ENCODE data around the gene FHIT.
A peak's percentile ranks its signal among the peaks of the same experiment; 100 is the strongest.
"Not testable (repeated sequence)": the region's sequence is repeated elsewhere in the genome, so short reads cannot be mapped to it uniquely, and the experiment has no call there.

Gene FHIT

GRCh38 chr3:60696428-60697125 is 554.7 kb downstream of the FHIT start:
- H3K27me3 Mint-ChIP-seq, result no peaks in the 10 kb centered on the region
- H3K27ac Mint-ChIP-seq, result no peak overlapping the region

GRCh38 chr3:60675424-60675823 is 575.8 kb downstream of the FHIT start:
- DNase-seq (no peak), ATAC-seq (no peak)
- H3K4me1 Mint-ChIP-seq, result no peaks in the 10 kb centered on the region
- peaks cover 4 to 7% of the 10 kb centered on the region in 2 donors for H3K9me3 Mint-ChIP-seq
- H3K27me3 Mint-ChIP-seq, result no peaks in the 10 kb centered on the region
- no peak overlapping the region for H3K27ac Mint-ChIP-seq
- H3K4me3 Mint-ChIP-seq, result no peak overlapping the region

More at GRCh38 chr3:60696428-60697125, 554.7 kb downstream of the FHIT start:
- no peaks in the 10 kb centered on the region for H3K4me1 Mint-ChIP-seq
- ATAC-seq (no peak), DNase-seq (no peak)
- peaks cover 0 to 6% of the 10 kb centered on the region in 2 donors for H3K9me3 Mint-ChIP-seq
- H3K4me3 Mint-ChIP-seq, result no peak overlapping the region

DNA sequence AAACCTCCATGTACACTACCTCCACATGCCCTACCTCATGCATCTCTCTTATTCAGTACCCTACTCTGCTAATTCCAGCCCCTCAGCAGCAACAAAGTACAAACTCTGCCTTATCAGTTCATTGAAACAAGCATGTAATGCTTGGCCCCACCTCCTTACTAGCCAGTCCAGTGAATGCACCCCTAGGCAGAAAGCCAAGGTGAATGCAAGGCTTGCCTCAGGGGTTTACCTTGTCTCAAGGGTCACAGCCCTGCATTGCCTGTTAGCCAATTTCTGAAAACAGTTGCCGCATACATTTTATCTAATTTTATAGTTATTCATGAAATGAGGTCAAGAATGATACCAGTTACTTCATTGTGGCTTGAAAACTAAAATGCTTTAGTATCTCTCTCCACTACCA is 576.4 kb downstream of the FHIT start:
- Mint-ChIP-seq H3K27ac (no peak overlapping the region), H3K4me1 (no peaks in the 10 kb centered on the region), H3K27me3 (no peaks in the 10 kb centered on the region), H3K9me3 (peaks cover 4 to 7% of the 10 kb centered on the region in 2 donors), H3K4me3 (no peak overlapping the region)
- ATAC-seq (no peak), DNase-seq (no peak)

DNA sequence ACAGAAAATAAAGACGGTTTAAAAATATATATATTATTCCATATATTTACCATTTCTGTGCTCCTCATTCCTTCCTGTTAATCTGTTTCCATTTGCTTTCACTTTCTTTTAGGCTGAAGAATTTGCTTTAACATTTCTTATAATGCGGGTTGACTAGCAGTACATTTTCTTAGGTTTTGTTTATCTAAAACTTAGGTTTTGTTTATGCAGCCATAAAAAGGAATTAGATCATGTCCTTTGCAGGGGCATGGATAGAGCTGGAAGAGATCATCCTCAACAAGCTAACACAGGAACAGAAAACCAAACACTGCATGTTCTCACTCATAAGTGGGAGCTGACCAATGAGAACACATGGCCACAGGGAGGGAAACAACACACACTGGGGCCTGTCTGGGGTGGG is 578.1 kb downstream of the FHIT start:
- no peak for DNase-seq
- Mint-ChIP-seq H3K4me3 (no peak overlapping the region), H3K4me1 (no peaks in the 10 kb centered on the region), H3K27ac (no peak overlapping the region), H3K27me3 (no peaks in the 10 kb centered on the region), H3K9me3 (peaks cover 7 to 13% of the 10 kb centered on the region in 2 donors)
- ATAC-seq, result no peak

- peaks cover 7 to 13% of the 10 kb centered on the region in 2 donors for H3K9me3 Mint-ChIP-seq
- not testable (repeated sequence) for DNase-seq, H3K27me3 Mint-ChIP-seq, H3K4me3 Mint-ChIP-seq, ATAC-seq, H3K27ac Mint-ChIP-seq, H3K4me1 Mint-ChIP-seq
These were observed 578.9 kb downstream of the FHIT start for GRCh38 chr3:60672337-60672736.

DNA sequence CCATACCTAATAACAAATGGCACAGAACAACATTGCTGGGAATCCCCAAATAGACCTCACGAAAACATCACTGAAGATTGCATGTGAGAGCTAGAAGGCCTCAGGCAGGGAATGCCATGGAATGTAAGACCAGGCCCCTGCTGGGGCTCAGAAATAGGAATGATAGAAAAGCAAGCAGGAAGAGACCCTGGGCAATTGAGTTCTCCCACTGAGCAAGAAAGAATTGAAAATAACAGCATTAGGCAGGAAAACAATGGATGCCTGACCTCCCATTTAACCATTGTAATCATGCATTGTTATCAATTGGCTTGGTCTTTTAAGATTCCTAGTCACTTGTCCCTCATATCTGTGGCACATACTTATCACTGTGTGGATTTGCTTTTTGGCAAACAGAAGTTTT is 581.6 kb downstream of the FHIT start:
- Mint-ChIP-seq H3K4me3 (no peak overlapping the region), H3K27ac (peak overlapping the region in 1 of 2 donors; percentile 81), H3K27me3 (no peaks in the 10 kb centered on the region), H3K4me1 (no peaks in the 10 kb centered on the region), H3K9me3 (peaks cover 9 to 15% of the 10 kb centered on the region in 2 donors)
- ATAC-seq, result no peak
- no peak for DNase-seq

- DNase-seq (no peak), ATAC-seq (no peak)
- H3K4me3 Mint-ChIP-seq, result no peak overlapping the region
- peaks cover 18 to 24% of the 10 kb centered on the region in 2 donors for H3K9me3 Mint-ChIP-seq
- H3K27ac Mint-ChIP-seq, result no peak overlapping the region
- no peaks in the 10 kb centered on the region for H3K4me1 Mint-ChIP-seq
- H3K27me3 Mint-ChIP-seq, result no peaks in the 10 kb centered on the region
These were observed 591.2 kb downstream of the FHIT start for GRCh38 chr3:60660026-60660425.

DNA sequence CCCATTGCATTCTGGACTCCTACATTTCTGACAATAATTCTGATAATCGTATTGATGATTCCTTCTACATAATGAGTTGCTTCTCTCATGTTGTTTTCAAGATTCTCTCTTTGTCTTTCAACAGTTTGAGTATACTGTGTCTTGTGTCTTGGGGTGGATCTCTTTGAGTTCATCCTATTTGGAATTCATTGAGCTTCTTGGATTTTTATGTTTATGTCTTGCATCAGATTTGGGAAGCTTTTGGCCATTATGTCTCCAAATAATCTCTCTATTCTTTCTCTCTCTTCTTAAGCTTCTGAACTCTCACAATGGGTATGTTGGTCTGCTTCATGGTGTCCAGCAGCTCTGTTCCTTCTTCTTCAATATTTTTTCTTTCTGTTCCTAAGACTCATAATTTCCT is 592.2 kb downstream of the FHIT start:
- H3K27ac Mint-ChIP-seq, result no peak overlapping the region
- no peaks in the 10 kb centered on the region for H3K4me1 Mint-ChIP-seq
- ATAC-seq, result no peak
- DNase-seq, result no peak
- no peak overlapping the region for H3K4me3 Mint-ChIP-seq
- H3K9me3 Mint-ChIP-seq, result peaks cover 18 to 23% of the 10 kb centered on the region in 2 donors
- H3K27me3 Mint-ChIP-seq, result no peaks in the 10 kb centered on the region

DNA sequence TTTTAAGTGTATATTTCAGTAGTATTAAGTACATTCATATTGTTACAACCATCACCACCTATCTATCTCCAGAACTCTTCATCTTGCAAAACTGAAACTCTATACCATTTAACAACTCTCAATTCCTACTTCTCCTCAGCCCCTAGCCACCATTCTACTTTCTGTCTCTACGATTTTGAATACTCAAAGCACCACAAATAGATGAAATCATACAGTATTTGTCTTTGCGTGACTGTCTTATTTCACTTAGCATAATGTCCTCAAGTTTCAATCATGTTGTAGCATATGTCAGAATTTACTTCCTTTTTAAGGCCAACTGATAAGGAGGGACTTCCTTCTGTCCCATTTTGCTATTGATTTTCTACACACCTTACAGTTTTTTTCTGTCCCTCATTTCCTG is 593.3 kb downstream of the FHIT start:
- Mint-ChIP-seq H3K4me3 (no peak overlapping the region), H3K9me3 (peaks cover 21 to 23% of the 10 kb centered on the region in 2 donors), H3K27me3 (no peaks in the 10 kb centered on the region), H3K4me1 (no peaks in the 10 kb centered on the region), H3K27ac (peak overlapping the region in 1 of 2 donors; percentile 2)
- DNase-seq (no peak), ATAC-seq (no peak)

DNA sequence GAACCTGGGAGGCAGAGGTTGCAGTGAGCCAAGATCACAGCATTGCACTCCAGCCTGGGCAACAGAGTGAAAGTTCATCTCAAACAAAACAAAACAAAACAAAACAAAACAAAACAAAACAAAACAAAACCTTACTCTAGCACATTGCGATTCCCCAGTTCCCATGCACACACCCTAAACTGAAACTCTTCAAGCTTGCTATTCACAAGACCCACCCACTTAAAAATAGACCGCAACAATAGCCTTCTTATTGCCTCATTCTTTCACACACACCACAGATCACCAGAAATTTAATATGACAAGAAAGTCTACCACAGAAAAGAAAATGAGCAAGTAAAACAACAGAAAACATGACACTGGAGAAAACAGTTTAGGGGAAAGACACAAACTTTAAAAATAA is 598.4 kb downstream of the FHIT start:
- H3K27ac Mint-ChIP-seq, result no peak overlapping the region
- DNase-seq, result no peak
- no peak for ATAC-seq

GRCh38 chr3:60651799-60652198 is 599.5 kb downstream of the FHIT start:
- no peak overlapping the region for H3K27ac Mint-ChIP-seq
- H3K9me3 Mint-ChIP-seq, result peaks cover 0 to 6% of the 10 kb centered on the region in 2 donors
- DNase-seq, result no peak
- no peak for ATAC-seq
- no peak overlapping the region for H3K4me3 Mint-ChIP-seq
- H3K4me1 Mint-ChIP-seq, result no peaks in the 10 kb centered on the region
- H3K27me3 Mint-ChIP-seq, result no peaks in the 10 kb centered on the region

More for the DNA sequence above, 598.4 kb downstream of the FHIT start:
- Mint-ChIP-seq H3K4me1 (no peaks in the 10 kb centered on the region), H3K27me3 (no peaks in the 10 kb centered on the region), H3K4me3 (no peak overlapping the region), H3K9me3 (peaks cover 0 to 7% of the 10 kb centered on the region in 2 donors)

DNA sequence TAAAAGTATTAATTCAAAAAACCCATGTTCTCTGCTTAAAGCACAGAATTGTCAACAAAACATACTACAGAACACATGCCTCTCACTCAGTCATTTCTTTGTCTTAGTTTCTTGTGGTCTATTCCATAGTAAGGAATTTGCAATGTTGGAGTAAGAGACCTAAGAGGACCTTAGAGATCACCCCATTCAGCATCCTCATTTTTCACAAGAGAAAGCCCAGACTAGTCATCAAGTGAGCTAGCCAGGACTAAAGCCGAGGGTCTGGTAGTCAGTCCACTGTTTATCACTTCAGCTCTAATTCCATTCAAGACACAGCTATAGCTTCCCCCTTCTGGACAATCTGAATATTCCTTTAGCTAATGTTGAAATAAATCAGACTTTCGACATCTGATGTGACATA is 601.1 kb downstream of the FHIT start:
- no peak overlapping the region for H3K4me3 Mint-ChIP-seq
- ATAC-seq (no peak), DNase-seq (no peak)
- no peaks in the 10 kb centered on the region for H3K27me3 Mint-ChIP-seq
- H3K4me1 Mint-ChIP-seq, result no peaks in the 10 kb centered on the region
- H3K27ac Mint-ChIP-seq, result no peak overlapping the region
- H3K9me3 Mint-ChIP-seq, result peaks cover 0 to 6% of the 10 kb centered on the region in 2 donors

GRCh38 chr3:60645801-60646200 is 605.5 kb downstream of the FHIT start:
- no peaks in the 10 kb centered on the region for H3K27me3 Mint-ChIP-seq
- DNase-seq (no peak), ATAC-seq (no peak)
- no peaks in the 10 kb centered on the region for H3K9me3 Mint-ChIP-seq
- peak overlapping the region in 1 of 2 donors; percentile 23 for H3K27ac Mint-ChIP-seq
- H3K4me1 Mint-ChIP-seq, result peaks cover 5% of the 10 kb centered on the region
- H3K4me3 Mint-ChIP-seq, result no peak overlapping the region

GRCh38 chr3:60643831-60644230 is 607.4 kb downstream of the FHIT start:
- Mint-ChIP-seq H3K9me3 (peaks cover 0 to 5% of the 10 kb centered on the region in 2 donors), H3K4me3 (no peak overlapping the region), H3K27me3 (no peaks in the 10 kb centered on the region), H3K27ac (no peak overlapping the region), H3K4me1 (peaks cover 5% of the 10 kb centered on the region)
- no peak for DNase-seq
- no peak for ATAC-seq

DNA sequence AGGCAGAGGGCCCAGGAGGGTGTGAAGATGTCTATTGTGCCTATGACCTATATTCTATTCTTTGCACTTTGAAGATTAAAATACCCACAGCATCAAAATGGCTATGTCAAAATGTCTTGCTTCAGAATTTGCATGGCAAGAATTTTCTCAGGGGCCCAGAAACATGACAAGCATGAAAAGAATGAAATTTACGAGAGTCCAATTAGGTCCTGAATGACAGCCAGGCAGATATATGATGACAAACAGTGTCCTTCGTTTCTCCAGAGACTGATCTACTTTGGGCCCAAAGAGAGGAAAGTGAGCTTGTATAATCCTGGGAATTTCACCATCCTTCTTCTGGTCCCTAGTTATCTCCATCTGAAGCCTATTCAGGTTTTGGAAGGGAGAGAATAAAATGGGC is 609.9 kb downstream of the FHIT start:
- DNase-seq (no peak), ATAC-seq (no peak)
- peak overlapping the region in 1 of 2 donors; percentile 63 for H3K27ac Mint-ChIP-seq
- no peaks in the 10 kb centered on the region for H3K27me3 Mint-ChIP-seq
- peaks cover 5% of the 10 kb centered on the region for H3K4me1 Mint-ChIP-seq
- no peak overlapping the region for H3K4me3 Mint-ChIP-seq
- H3K9me3 Mint-ChIP-seq, result peaks cover 0 to 5% of the 10 kb centered on the region in 2 donors

- H3K4me1 Mint-ChIP-seq, result no peaks in the 10 kb centered on the region
- peaks cover 3 to 5% of the 10 kb centered on the region in 2 donors for H3K9me3 Mint-ChIP-seq
- no peak overlapping the region for H3K4me3 Mint-ChIP-seq
- no peak overlapping the region for H3K27ac Mint-ChIP-seq
- no peak for ATAC-seq
- no peaks in the 10 kb centered on the region for H3K27me3 Mint-ChIP-seq
- DNase-seq, result no peak
These were observed 614.4 kb downstream of the FHIT start for GRCh38 chr3:60636846-60637245.

DNA sequence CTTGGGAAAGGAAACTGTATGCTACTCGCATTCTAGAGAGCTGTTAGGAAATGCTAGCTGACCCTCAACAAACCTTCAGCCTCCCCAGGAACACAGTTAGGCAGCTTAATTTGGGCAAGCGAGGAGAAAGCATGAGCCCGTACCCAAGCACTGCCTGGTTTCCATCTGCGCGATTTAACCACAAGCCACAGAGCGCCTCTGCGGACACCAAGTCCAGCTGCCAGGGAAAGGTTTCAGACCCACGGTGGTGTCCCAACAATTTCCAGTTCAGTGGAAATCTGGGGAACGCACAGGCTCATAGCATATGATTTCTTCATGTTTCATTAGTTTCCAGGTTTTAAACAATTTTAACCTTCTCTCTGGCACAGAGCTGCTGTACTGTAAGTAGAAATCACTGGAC is 617.6 kb downstream of the FHIT start:
- ATAC-seq (no peak), DNase-seq (no peak)
- Mint-ChIP-seq H3K27me3 (no peaks in the 10 kb centered on the region), H3K4me1 (no peaks in the 10 kb centered on the region), H3K4me3 (no peak overlapping the region), H3K9me3 (peaks cover 0 to 7% of the 10 kb centered on the region in 2 donors), H3K27ac (no peak overlapping the region)
